ENCODE results near the gene ZC3H18.

DNA sequence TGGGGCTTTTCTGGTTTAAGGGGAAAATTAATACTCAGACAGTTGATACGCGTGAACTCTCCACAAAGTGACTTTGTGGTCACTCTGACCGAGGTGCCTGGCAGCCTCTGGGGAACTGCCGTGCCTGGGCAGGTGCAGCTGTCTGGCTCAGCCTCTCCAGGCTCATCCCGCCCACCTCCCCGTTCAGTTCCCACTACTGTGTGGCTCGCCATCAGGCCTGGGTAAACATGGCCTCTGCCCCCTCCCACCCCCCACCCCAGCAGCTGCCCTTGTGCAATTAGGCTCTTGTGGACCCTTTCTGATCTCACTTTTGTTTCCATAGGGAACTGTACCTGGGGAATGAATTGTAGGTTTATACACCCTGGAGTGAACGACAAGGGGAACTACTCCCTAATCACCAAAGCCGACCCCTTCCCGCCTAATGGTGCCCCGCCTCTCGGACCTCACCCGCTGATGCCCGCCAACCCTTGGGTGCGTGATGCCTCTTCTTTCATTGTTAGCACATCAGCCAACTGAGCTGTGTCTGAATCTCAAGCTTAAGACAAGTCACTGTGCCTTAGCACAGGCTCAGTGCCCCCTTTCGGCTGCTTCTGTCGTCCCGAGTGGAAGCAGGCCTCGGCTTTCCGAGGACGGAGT is 27.8 kb downstream of the ZC3H18 start:
- TF ChIP-seq ZBTB7A (IDR thresholded peaks at IDR 0.05; ENCODE audit: low read depth): no peak
- TF ChIP-seq EP300 (IDR thresholded peaks at IDR 0.05; ENCODE audit: borderline replicate concordance): no peak
- no peak for TF ChIP-seq CEBPB (IDR thresholded peaks at IDR 0.05)
- no peak for TF ChIP-seq FOXM1 (IDR thresholded peaks at IDR 0.05; ENCODE audit: borderline replicate concordance, low read depth)
- TF ChIP-seq, protein P1, sequence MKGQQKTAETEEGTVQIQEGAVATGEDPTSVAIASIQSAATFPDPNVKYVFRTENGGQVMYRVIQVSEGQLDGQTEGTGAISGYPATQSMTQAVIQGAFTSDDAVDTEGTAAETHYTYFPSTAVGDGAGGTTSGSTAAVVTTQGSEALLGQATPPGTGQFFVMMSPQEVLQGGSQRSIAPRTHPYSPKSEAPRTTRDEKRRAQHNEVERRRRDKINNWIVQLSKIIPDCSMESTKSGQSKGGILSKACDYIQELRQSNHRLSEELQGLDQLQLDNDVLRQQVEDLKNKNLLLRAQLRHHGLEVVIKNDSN (IDR thresholded peaks at IDR 0.05): no peak
- no peak for TF ChIP-seq CREB1 (IDR thresholded peaks at IDR 0.05; ENCODE audit: low read depth)
- no peak for TF ChIP-seq NFIC (IDR thresholded peaks at IDR 0.05)
- TF ChIP-seq YY1 (IDR thresholded peaks at IDR 0.05; ENCODE audit: low read depth): no peak
- TF ChIP-seq, protein P2, sequence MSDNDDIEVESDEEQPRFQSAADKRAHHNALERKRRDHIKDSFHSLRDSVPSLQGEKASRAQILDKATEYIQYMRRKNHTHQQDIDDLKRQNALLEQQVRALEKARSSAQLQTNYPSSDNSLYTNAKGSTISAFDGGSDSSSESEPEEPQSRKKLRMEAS (IDR thresholded peaks at IDR 0.05): no peak
- no peak for TF ChIP-seq RAD21 (IDR thresholded peaks at IDR 0.05; ENCODE audit: low read depth)
- TF ChIP-seq, protein P3, sequence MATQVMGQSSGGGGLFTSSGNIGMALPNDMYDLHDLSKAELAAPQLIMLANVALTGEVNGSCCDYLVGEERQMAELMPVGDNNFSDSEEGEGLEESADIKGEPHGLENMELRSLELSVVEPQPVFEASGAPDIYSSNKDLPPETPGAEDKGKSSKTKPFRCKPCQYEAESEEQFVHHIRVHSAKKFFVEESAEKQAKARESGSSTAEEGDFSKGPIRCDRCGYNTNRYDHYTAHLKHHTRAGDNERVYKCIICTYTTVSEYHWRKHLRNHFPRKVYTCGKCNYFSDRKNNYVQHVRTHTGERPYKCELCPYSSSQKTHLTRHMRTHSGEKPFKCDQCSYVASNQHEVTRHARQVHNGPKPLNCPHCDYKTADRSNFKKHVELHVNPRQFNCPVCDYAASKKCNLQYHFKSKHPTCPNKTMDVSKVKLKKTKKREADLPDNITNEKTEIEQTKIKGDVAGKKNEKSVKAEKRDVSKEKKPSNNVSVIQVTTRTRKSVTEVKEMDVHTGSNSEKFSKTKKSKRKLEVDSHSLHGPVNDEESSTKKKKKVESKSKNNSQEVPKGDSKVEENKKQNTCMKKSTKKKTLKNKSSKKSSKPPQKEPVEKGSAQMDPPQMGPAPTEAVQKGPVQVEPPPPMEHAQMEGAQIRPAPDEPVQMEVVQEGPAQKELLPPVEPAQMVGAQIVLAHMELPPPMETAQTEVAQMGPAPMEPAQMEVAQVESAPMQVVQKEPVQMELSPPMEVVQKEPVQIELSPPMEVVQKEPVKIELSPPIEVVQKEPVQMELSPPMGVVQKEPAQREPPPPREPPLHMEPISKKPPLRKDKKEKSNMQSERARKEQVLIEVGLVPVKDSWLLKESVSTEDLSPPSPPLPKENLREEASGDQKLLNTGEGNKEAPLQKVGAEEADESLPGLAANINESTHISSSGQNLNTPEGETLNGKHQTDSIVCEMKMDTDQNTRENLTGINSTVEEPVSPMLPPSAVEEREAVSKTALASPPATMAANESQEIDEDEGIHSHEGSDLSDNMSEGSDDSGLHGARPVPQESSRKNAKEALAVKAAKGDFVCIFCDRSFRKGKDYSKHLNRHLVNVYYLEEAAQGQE (IDR thresholded peaks at IDR 0.05; ENCODE audit: low read depth): no peak
